ENCODE data around the gene NLGN4Y.

NLGN4Y gene

GRCh38 chrY:14524272-14525231 lies at the start of gene NLGN4Y:
TSS of gene NLGN4Y (plus strand) at chrY:14524529. CDS start at chrY:14622120, 97,591 bp downstream.
- no peak for DNase-seq

- DNase-seq: no peak
Observed at GRCh38 chrY:14485935-14486334, 38.4 kb upstream of the NLGN4Y start.

- DNase-seq: no peak
Observed at GRCh38 chrY:14490226-14490625, 34.1 kb upstream of the NLGN4Y start.

GRCh38 chrY:14498071-14498470 lies 26.3 kb upstream of the NLGN4Y start:
- no peak for DNase-seq

- no peak for DNase-seq
Observed at GRCh38 chrY:14504592-14504991, 19.7 kb upstream of the NLGN4Y start.

GRCh38 chrY:14522379-14522950 lies 1.9 kb upstream of the NLGN4Y start:
- DNase-seq: no peak

GRCh38 chrY:14523491-14524271 lies 648 bp upstream of the NLGN4Y start:
- no peak for DNase-seq

GRCh38 chrY:14525315-14525714 lies 986 bp downstream of the NLGN4Y start:
- no peak for DNase-seq

- no peak for DNase-seq
Observed at GRCh38 chrY:14528361-14528760, 4.0 kb downstream of the NLGN4Y start.

GRCh38 chrY:14536703-14537102 lies 12.4 kb downstream of the NLGN4Y start:
- DNase-seq: no peak

GRCh38 chrY:14543506-14543905 lies 19.2 kb downstream of the NLGN4Y start:
- DNase-seq: no peak

GRCh38 chrY:14581294-14581693 lies 57.0 kb downstream of the NLGN4Y start:
- no peak for DNase-seq

- DNase-seq: no peak
Observed at GRCh38 chrY:14586725-14587124, 62.4 kb downstream of the NLGN4Y start.

- no peak for DNase-seq
Observed at GRCh38 chrY:14601372-14601771, 77.0 kb downstream of the NLGN4Y start.

- DNase-seq: no peak
Observed at GRCh38 chrY:14617625-14618024, 93.3 kb downstream of the NLGN4Y start.

- no peak for DNase-seq
Observed at GRCh38 chrY:14618513-14618912, 94.2 kb downstream of the NLGN4Y start.

GRCh38 chrY:14628208-14628607 lies 103.9 kb downstream of the NLGN4Y start:
- DNase-seq: no peak

- DNase-seq: no peak
Observed at GRCh38 chrY:14631676-14632075, 107.3 kb downstream of the NLGN4Y start.

GRCh38 chrY:14633718-14634117 lies 109.4 kb downstream of the NLGN4Y start:
- no peak for DNase-seq

GRCh38 chrY:14634954-14635353 lies 110.6 kb downstream of the NLGN4Y start:
- no peak for DNase-seq

- no peak for DNase-seq
Observed at GRCh38 chrY:14637551-14637950, 113.2 kb downstream of the NLGN4Y start.

- DNase-seq: no peak
Observed at GRCh38 chrY:14641853-14642252, 117.5 kb downstream of the NLGN4Y start.

- no peak for DNase-seq
Observed at GRCh38 chrY:14644157-14644952, 120.0 kb downstream of the NLGN4Y start.
